ENCODE results near the gene HEATR3. TPM values are rescaled to one million over a fixed set of nuclear protein-coding genes. Genes with fewer than 3 reads are reported as not detected.
A peak's percentile ranks its signal among the peaks of the same experiment; 100 is the strongest.

The HEATR3 gene
- total and polyA plus RNA-seq, 2 of the 13 experiments (the other 11 are each of a cell fraction or from before 2014, with no cell fraction given), result 22.4 to 52.4 TPM

GRCh38 chr16:50035468-50035992, 30.2 kb upstream of the HEATR3 start (continued):
- TF ChIP-seq, protein P1, sequence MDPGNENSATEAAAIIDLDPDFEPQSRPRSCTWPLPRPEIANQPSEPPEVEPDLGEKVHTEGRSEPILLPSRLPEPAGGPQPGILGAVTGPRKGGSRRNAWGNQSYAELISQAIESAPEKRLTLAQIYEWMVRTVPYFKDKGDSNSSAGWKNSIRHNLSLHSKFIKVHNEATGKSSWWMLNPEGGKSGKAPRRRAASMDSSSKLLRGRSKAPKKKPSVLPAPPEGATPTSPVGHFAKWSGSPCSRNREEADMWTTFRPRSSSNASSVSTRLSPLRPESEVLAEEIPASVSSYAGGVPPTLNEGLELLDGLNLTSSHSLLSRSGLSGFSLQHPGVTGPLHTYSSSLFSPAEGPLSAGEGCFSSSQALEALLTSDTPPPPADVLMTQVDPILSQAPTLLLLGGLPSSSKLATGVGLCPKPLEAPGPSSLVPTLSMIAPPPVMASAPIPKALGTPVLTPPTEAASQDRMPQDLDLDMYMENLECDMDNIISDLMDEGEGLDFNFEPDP (CRISPR knock-in tag; conservative IDR thresholded peaks at IDR 0.05), result no peak
- TF ChIP-seq RBM22 (optimal IDR thresholded peaks at IDR 0.05; ENCODE audit: low read length) (no peak), CBFB (CRISPR knock-in tag; IDR thresholded peaks at IDR 0.05) (peak; percentile 95), NR2C2 (CRISPR knock-in tag; IDR thresholded peaks at IDR 0.05; ENCODE audit: borderline replicate concordance) (peak; percentile 72), IRX3 (CRISPR knock-in tag; IDR thresholded peaks at IDR 0.05; ENCODE audit: borderline replicate concordance, low read depth) (no peak), FOXP1 (IDR thresholded peaks at IDR 0.05) (no peak), FOXP1 (CRISPR knock-in tag; IDR thresholded peaks at IDR 0.05) (peak; percentile 73; the same call in 1 of the 2 replicates), TCF7L2 (IDR thresholded peaks at IDR 0.05; ENCODE audit: low read depth, low read length) (no peak), TMF1 (CRISPR knock-in tag; IDR thresholded peaks at IDR 0.05; ENCODE audit: low read depth) (no peak), SIN3A (IDR thresholded peaks at IDR 0.05; ENCODE audit: borderline replicate concordance, low read depth, low read length) (no peak), RFX3 (CRISPR knock-in tag; IDR thresholded peaks at IDR 0.05) (no peak), ARNT2 (CRISPR knock-in tag; IDR thresholded peaks at IDR 0.05; ENCODE audit: low read depth) (no peak), ZC3H13 (CRISPR knock-in tag; IDR thresholded peaks at IDR 0.05) (no peak), RARA (CRISPR knock-in tag; IDR thresholded peaks at IDR 0.05) (peak; percentile 75), ZNF713 (CRISPR knock-in tag; IDR thresholded peaks at IDR 0.05) (no peak), GATAD2A (CRISPR knock-in tag; IDR thresholded peaks at IDR 0.05) (peak; percentile 94), JDP2 (CRISPR knock-in tag; IDR thresholded peaks at IDR 0.05; ENCODE audit: borderline replicate concordance) (no peak), FOSL2 (CRISPR knock-in tag; IDR thresholded peaks at IDR 0.05) (peak; percentile 85), MEIS1 (CRISPR knock-in tag; IDR thresholded peaks at IDR 0.05; ENCODE audit: borderline replicate concordance) (no peak), SMARCC2 (IDR thresholded peaks at IDR 0.05) (0 out of 2 replicates have a peak, but pooled peaks have one; percentile 56), ZBTB10 (CRISPR knock-in tag; IDR thresholded peaks at IDR 0.05; ENCODE audit: borderline replicate concordance) (no peak), ZNF331 (CRISPR knock-in tag; IDR thresholded peaks at IDR 0.05) (peak; percentile 73), KDM4B (CRISPR knock-in tag; IDR thresholded peaks at IDR 0.05) (no peak), TOE1 (CRISPR knock-in tag; IDR thresholded peaks at IDR 0.05) (0 out of 2 replicates have a peak, but pooled peaks have one; percentile 43)
- TF ChIP-seq, protein P2, sequence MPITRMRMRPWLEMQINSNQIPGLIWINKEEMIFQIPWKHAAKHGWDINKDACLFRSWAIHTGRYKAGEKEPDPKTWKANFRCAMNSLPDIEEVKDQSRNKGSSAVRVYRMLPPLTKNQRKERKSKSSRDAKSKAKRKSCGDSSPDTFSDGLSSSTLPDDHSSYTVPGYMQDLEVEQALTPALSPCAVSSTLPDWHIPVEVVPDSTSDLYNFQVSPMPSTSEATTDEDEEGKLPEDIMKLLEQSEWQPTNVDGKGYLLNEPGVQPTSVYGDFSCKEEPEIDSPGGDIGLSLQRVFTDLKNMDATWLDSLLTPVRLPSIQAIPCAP (CRISPR knock-in tag; IDR thresholded peaks at IDR 0.05; ENCODE audit: low read depth), result no peak
- TF ChIP-seq, protein P3, sequence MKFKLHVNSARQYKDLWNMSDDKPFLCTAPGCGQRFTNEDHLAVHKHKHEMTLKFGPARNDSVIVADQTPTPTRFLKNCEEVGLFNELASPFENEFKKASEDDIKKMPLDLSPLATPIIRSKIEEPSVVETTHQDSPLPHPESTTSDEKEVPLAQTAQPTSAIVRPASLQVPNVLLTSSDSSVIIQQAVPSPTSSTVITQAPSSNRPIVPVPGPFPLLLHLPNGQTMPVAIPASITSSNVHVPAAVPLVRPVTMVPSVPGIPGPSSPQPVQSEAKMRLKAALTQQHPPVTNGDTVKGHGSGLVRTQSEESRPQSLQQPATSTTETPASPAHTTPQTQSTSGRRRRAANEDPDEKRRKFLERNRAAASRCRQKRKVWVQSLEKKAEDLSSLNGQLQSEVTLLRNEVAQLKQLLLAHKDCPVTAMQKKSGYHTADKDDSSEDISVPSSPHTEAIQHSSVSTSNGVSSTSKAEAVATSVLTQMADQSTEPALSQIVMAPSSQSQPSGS (CRISPR knock-in tag; IDR thresholded peaks at IDR 0.05), result peak; percentile 85

Measured in HepG2 (cell line).